GM23338 (cell line): ENCODE measurements around the gene ATP10A. TPM values are rescaled to one million over a fixed set of nuclear protein-coding genes. Genes with fewer than 3 reads are reported as not detected.

Experiments used
- ATAC-seq: fragments of 200-7000 bp; cut with Tn5 transposase; 3 replicates; pipeline ENCODE4 v1.9.1; 2020
- DNase-seq: peaks from one replicate; pipeline ENCODE4 v3.0.0-alpha.2; 2015; ENCODE audit warnings: low spot score
- H2AFZ ChIP-seq: fragments of 200-600 bp; sonication (generic); 2 replicates; pipeline ENCODE4 v1.8.0; 2016; ENCODE audit warnings: antibody characterized with exemption, mild to moderate bottlenecking, moderate library complexity
- H3F3A ChIP-seq: fragments of 200-600 bp; sonication (generic); replicated peaks from 2 replicates; pipeline ENCODE4 v1.8.0; 2017; ENCODE audit warnings: antibody characterized with exemption, mixed run types, low read depth
- H3K27ac ChIP-seq: fragments of 200-600 bp; sonication (generic); 2 replicates; pipeline ENCODE4 v1.6.1; 2016; ENCODE audit warnings: low read depth
- H3K27me3 ChIP-seq: fragments of 200-600 bp; sonication (generic); 2 replicates; pipeline ENCODE4 v1.8.0; 2016; ENCODE audit warnings: mild to moderate bottlenecking, mixed run types, moderate library complexity; ENCODE audit not compliant: insufficient read depth
- H3K36me3 ChIP-seq: fragments of 200-600 bp; sonication (generic); 2 replicates; pipeline ENCODE4 v1.8.0; 2016; ENCODE audit warnings: mild to moderate bottlenecking; ENCODE audit not compliant: insufficient read depth
- H3K4me1 ChIP-seq: fragments of 200-600 bp; sonication (generic); 2 replicates; pipeline ENCODE4 v1.8.0; 2016; ENCODE audit warnings: mild to moderate bottlenecking, moderate library complexity; ENCODE audit not compliant: insufficient read depth
- H3K4me2 ChIP-seq: fragments of 200-600 bp; sonication (generic); 2 replicates; pipeline ENCODE4 v1.7.1; 2017; ENCODE audit warnings: mixed run types
- H3K4me3 ChIP-seq: fragments of 200-600 bp; sonication (generic); 2 replicates; pipeline ENCODE4 v1.6.1; 2016; ENCODE audit warnings: mixed run types
- H3K79me2 ChIP-seq: fragments of 200-600 bp; sonication (generic); replicated peaks from 2 replicates; pipeline ENCODE4 v1.8.0; 2017; ENCODE audit warnings: mild to moderate bottlenecking; ENCODE audit not compliant: insufficient read depth
- H3K9me2 ChIP-seq: fragments of 200-600 bp; sonication (generic); 2 replicates; pipeline ENCODE4 v1.8.0; 2017; ENCODE audit not compliant: insufficient read depth
- H4K20me1 ChIP-seq: fragments of 200-600 bp; sonication (generic); replicated peaks from 2 replicates; pipeline ENCODE4 v1.8.0; 2017; ENCODE audit warnings: mild to moderate bottlenecking; ENCODE audit not compliant: insufficient read depth
- H3K27ac Mint-ChIP-seq: 2 replicates; pipeline ENCODE4 v1.8.0; 2020; ENCODE audit warnings: inconsistent platforms, mild to moderate bottlenecking, moderate library complexity, mixed read lengths
- H3K27me3 Mint-ChIP-seq: 3 replicates; pipeline ENCODE4 v1.8.0; 2022; ENCODE audit warnings: low read depth, mild to moderate bottlenecking, moderate library complexity, mixed read lengths, inconsistent platforms; ENCODE audit not compliant: insufficient read depth, poor library complexity
- H3K36me3 Mint-ChIP-seq: 3 replicates; pipeline ENCODE4 v1.8.0; 2021; ENCODE audit warnings: low read depth, mild to moderate bottlenecking, inconsistent platforms, moderate library complexity, mixed read lengths
- H3K4me1 Mint-ChIP-seq: 3 replicates; pipeline ENCODE4 v1.8.0; 2020; ENCODE audit warnings: mild to moderate bottlenecking, inconsistent platforms, mixed read lengths
- H3K4me3 Mint-ChIP-seq: 3 replicates; pipeline ENCODE4 v1.8.0; 2021; ENCODE audit warnings: moderate library complexity, mild to moderate bottlenecking, inconsistent platforms, mixed read lengths
- H3K9me3 Mint-ChIP-seq: 3 replicates; pipeline ENCODE4 v1.8.0; 2020; ENCODE audit warnings: moderate library complexity, mild to moderate bottlenecking, inconsistent platforms, mixed read lengths
- CREB1 ChIP-seq: fragments of 250-450 bp; sonication (Bioruptor Pico); IDR thresholded peaks from 2 replicates; pipeline ENCODE4 v1.5.0; 2020; ENCODE audit warnings: low read depth, mild to moderate bottlenecking, moderate library complexity
- EZH2 ChIP-seq: fragments of 200-600 bp; sonication (generic); IDR thresholded peaks from one replicate; pipeline ENCODE4 v1.8.0; 2017; ENCODE audit warnings: antibody characterized with exemption, mild to moderate bottlenecking, low read depth; ENCODE audit not compliant: unreplicated experiment
- EZH2phosphoT487 ChIP-seq: fragments of 200-600 bp; sonication (generic); IDR thresholded peaks from one replicate; pipeline ENCODE4 v1.8.1; 2018; ENCODE audit warnings: antibody characterized with exemption; ENCODE audit not compliant: unreplicated experiment
- JUNB ChIP-seq: IDR thresholded peaks from one replicate; pipeline ENCODE4 v1.6.1; 2016; ENCODE audit warnings: antibody characterized with exemption; ENCODE audit not compliant: unreplicated experiment
- NANOG ChIP-seq: IDR thresholded peaks from 2 replicates; pipeline ENCODE4 v1.6.1; 2016; ENCODE audit warnings: antibody characterized with exemption, borderline replicate concordance
- POLR2AphosphoS5 ChIP-seq: IDR thresholded peaks from 2 replicates; pipeline ENCODE4 v1.6.1; 2016; ENCODE audit warnings: antibody characterized with exemption, low read depth
- STAT1 ChIP-seq: IDR thresholded peaks from one replicate; pipeline ENCODE4 v1.6.1; 2016; ENCODE audit warnings: antibody characterized with exemption; ENCODE audit not compliant: unreplicated experiment
- ZNF114 ChIP-seq: fragments of 250-450 bp; sonication (Bioruptor Pico); IDR thresholded peaks from 2 replicates; pipeline ENCODE4 v1.5.0; 2020; ENCODE audit warnings: mild to moderate bottlenecking, moderate library complexity
- ZNF331 ChIP-seq: fragments of 250-450 bp; sonication (Bioruptor Pico); IDR thresholded peaks from 2 replicates; pipeline ENCODE4 v1.5.0; 2020; ENCODE audit warnings: low read depth, mild to moderate bottlenecking, moderate library complexity
- polyA plus RNA-seq: library from polyadenylated mRNA; unstranded; fragments of >200 nt; fragmentation: Nextera tagmentation; extraction: Ambion mirVana; gene quantifications from 2 replicates; pipeline ENCODE4 v1.2.1, GENCODE V29; 2016
- total RNA-seq: library from RNA; depleted of rRNA; stranded (reverse); fragments of >200 nt; shearing (Covaris generic); gene quantifications from 2 replicates; pipeline ENCODE4 v1.2.3, GENCODE V29; 2014
- TF ChIP-seq, protein P1 (sequence below): IDR thresholded peaks from one replicate; pipeline ENCODE4 v1.6.1; 2018; ENCODE audit warnings: antibody characterized with exemption; ENCODE audit not compliant: unreplicated experiment
- TF ChIP-seq, protein P2 (sequence below), 2 experiments: fragments of 200-600 bp in 1 of 2; sonication (generic) in 1 of 2; conservative IDR thresholded peaks; 2 replicates each; pipeline versions ENCODE4 v1.5.1 to v1.6.1; 2016 to 2017; ENCODE audit warnings: antibody characterized with exemption in 2 of 2, low read depth in 2 of 2, mild to moderate bottlenecking in 2 of 2, moderate library complexity in 1 of 2
- TF ChIP-seq, protein P3 (sequence below): IDR thresholded peaks from 2 replicates; pipeline ENCODE4 v1.6.1; 2016; ENCODE audit warnings: antibody characterized with exemption

ATP10A gene
- total and polyA plus RNA-seq, 2 experiments from 2014 or later: 0.36 to 5.6 TPM

DNA sequence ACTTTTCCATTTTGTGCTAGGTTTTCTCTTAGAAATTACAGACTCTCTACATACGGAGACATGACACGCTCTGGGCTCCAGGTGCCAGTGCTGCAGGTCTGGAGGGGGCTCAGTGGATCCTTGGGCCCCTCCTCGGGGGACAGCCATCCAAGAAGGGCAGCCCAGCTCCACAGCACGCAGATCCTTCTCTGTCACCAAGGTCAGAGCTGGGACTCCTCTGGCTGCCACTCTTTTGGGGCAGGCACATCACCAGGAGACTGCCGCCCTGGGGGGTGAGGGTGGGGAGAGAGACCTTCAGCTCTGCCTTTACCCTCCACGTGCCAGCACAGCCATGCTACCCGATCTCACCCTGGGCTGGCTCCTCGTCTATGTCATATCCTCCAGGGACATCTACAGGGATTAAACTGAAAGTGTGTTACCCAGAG lies 65.6 kb downstream of the ATP10A start (continued):
- TF ChIP-seq, protein P1, sequence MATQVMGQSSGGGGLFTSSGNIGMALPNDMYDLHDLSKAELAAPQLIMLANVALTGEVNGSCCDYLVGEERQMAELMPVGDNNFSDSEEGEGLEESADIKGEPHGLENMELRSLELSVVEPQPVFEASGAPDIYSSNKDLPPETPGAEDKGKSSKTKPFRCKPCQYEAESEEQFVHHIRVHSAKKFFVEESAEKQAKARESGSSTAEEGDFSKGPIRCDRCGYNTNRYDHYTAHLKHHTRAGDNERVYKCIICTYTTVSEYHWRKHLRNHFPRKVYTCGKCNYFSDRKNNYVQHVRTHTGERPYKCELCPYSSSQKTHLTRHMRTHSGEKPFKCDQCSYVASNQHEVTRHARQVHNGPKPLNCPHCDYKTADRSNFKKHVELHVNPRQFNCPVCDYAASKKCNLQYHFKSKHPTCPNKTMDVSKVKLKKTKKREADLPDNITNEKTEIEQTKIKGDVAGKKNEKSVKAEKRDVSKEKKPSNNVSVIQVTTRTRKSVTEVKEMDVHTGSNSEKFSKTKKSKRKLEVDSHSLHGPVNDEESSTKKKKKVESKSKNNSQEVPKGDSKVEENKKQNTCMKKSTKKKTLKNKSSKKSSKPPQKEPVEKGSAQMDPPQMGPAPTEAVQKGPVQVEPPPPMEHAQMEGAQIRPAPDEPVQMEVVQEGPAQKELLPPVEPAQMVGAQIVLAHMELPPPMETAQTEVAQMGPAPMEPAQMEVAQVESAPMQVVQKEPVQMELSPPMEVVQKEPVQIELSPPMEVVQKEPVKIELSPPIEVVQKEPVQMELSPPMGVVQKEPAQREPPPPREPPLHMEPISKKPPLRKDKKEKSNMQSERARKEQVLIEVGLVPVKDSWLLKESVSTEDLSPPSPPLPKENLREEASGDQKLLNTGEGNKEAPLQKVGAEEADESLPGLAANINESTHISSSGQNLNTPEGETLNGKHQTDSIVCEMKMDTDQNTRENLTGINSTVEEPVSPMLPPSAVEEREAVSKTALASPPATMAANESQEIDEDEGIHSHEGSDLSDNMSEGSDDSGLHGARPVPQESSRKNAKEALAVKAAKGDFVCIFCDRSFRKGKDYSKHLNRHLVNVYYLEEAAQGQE: no peak
- TF ChIP-seq CREB1 (CRISPR knock-in tag) (no peak), STAT1 (no peak), JUNB (no peak), EZH2phosphoT487 (no peak)
- TF ChIP-seq, protein P2, sequence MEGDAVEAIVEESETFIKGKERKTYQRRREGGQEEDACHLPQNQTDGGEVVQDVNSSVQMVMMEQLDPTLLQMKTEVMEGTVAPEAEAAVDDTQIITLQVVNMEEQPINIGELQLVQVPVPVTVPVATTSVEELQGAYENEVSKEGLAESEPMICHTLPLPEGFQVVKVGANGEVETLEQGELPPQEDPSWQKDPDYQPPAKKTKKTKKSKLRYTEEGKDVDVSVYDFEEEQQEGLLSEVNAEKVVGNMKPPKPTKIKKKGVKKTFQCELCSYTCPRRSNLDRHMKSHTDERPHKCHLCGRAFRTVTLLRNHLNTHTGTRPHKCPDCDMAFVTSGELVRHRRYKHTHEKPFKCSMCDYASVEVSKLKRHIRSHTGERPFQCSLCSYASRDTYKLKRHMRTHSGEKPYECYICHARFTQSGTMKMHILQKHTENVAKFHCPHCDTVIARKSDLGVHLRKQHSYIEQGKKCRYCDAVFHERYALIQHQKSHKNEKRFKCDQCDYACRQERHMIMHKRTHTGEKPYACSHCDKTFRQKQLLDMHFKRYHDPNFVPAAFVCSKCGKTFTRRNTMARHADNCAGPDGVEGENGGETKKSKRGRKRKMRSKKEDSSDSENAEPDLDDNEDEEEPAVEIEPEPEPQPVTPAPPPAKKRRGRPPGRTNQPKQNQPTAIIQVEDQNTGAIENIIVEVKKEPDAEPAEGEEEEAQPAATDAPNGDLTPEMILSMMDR (conservative IDR thresholded peaks at IDR 0.05; ENCODE audit: low read depth in 2 of 2): no peak

DNA sequence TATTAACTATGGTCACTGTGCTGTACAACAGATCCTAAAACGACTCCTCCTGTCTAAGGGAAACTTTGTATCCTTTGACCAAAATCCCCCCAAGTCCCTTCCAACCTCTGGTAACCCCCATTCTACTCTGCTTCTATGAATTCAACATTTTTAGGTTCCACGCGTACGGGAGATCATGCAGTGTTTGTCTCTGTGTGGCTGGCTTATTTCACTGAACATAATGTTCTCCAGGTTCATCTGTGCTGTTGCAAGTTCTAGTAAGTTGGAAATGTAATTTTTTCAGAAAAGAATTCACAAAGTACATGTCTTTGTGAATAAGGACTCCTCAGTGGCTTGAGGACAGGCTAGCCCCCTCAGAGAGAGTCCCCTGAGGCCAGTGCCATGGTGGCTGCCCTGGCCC lies 66.1 kb downstream of the ATP10A start:
- Histone ChIP-seq H3K27ac (no peak overlapping the region), H2AFZ (no peak overlapping the region), H3K36me3 (no peaks in the 10 kb centered on the region), H3K4me3 (no peak overlapping the region), H4K20me1 (no peaks in the 10 kb centered on the region), H3F3A (no peaks in the 10 kb centered on the region), H3K4me1 (peaks cover 8% of the 10 kb centered on the region), H3K27me3 (no peaks in the 10 kb centered on the region), H3K4me2 (no peak overlapping the region), H3K79me2 (no peaks in the 10 kb centered on the region), H3K9me2 (no peaks in the 10 kb centered on the region)
- no peak for ATAC-seq
- Mint-ChIP-seq H3K4me3 (no peak overlapping the region), H3K27me3 (peaks cover 4% of the 10 kb centered on the region), H3K9me3 (no peaks in the 10 kb centered on the region), H3K27ac (no peak overlapping the region), H3K36me3 (no peaks in the 10 kb centered on the region), H3K4me1 (peaks cover 14% of the 10 kb centered on the region)
- DNase-seq: no peak
- TF ChIP-seq ZNF114 (CRISPR knock-in tag) (no peak), JUNB (no peak), POLR2AphosphoS5 (no peak), STAT1 (no peak), CREB1 (CRISPR knock-in tag) (no peak), NANOG (no peak), EZH2 (no peak), ZNF331 (CRISPR knock-in tag) (no peak)
- TF ChIP-seq, protein P3, sequence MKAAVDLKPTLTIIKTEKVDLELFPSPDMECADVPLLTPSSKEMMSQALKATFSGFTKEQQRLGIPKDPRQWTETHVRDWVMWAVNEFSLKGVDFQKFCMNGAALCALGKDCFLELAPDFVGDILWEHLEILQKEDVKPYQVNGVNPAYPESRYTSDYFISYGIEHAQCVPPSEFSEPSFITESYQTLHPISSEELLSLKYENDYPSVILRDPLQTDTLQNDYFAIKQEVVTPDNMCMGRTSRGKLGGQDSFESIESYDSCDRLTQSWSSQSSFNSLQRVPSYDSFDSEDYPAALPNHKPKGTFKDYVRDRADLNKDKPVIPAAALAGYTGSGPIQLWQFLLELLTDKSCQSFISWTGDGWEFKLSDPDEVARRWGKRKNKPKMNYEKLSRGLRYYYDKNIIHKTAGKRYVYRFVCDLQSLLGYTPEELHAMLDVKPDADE: no peak
- TF ChIP-seq, protein P2 (conservative IDR thresholded peaks at IDR 0.05; ENCODE audit: low read depth in 2 of 2): no peak
